ENCODE results near the gene CATSPERD.

The CATSPERD gene

GRCh38 chr19:5809053-5809452, 88.6 kb downstream of the CATSPERD start:
- DNase-seq: no peak

- DNase-seq: no peak
Measured at GRCh38 chr19:5809469-5809868, 89.0 kb downstream of the CATSPERD start.

GRCh38 chr19:5811117-5811516, 90.7 kb downstream of the CATSPERD start:
- no peak for DNase-seq

- no peak for DNase-seq
Measured at GRCh38 chr19:5814123-5814851, 93.8 kb downstream of the CATSPERD start.

- DNase-seq: no peak
Measured at GRCh38 chr19:5814852-5815246, 94.4 kb downstream of the CATSPERD start.

- no peak for DNase-seq
Measured at GRCh38 chr19:5817218-5817617, 96.8 kb downstream of the CATSPERD start.

GRCh38 chr19:5818594-5818993, 98.2 kb downstream of the CATSPERD start:
- no peak for DNase-seq

- no peak for DNase-seq
Measured at GRCh38 chr19:5820785-5821184, 100.3 kb downstream of the CATSPERD start.

- DNase-seq: no peak
Measured at GRCh38 chr19:5821521-5822180, 101.2 kb downstream of the CATSPERD start.

- no peak for DNase-seq
Measured at GRCh38 chr19:5822181-5822844, 101.9 kb downstream of the CATSPERD start.

GRCh38 chr19:5823579-5824281, 103.3 kb downstream of the CATSPERD start:
- DNase-seq: no peak

- no peak for DNase-seq
Measured at GRCh38 chr19:5824751-5825150, 104.3 kb downstream of the CATSPERD start.

GRCh38 chr19:5825178-5825577, 104.7 kb downstream of the CATSPERD start:
- no peak for DNase-seq

- DNase-seq: peak in 1 of 5 experiments; percentile 19
Measured at GRCh38 chr19:5826531-5827341, 106.3 kb downstream of the CATSPERD start.

- DNase-seq: no peak
Measured at GRCh38 chr19:5827342-5827890, 107.0 kb downstream of the CATSPERD start.

GRCh38 chr19:5827891-5828660, 107.6 kb downstream of the CATSPERD start:
- peak; percentile 78 to 97 (median 87) for DNase-seq

Data from T-helper 2 cell (primary cell).